OCI-LY1 (cell line): ENCODE results near the gene CRYGN.

Source experiments
- CTCF ChIP-seq: fragments of 200-600 bp; sonication (generic), shearing (Covaris generic); IDR thresholded peaks from 2 replicates; pipeline ENCODE4 v1.5.1; 2017; ENCODE audit warnings: mild to moderate bottlenecking, antibody characterized with exemption, low read length, moderate library complexity, mixed read lengths
- EZH2 ChIP-seq: fragments of 200-600 bp; sonication (generic), shearing (Covaris generic); IDR thresholded peaks from 2 replicates; pipeline ENCODE4 v1.8.0; 2017; ENCODE audit warnings: borderline replicate concordance, mixed run types, mild to moderate bottlenecking, antibody characterized with exemption, low read length, moderate library complexity, mixed read lengths

GRCh38 chr7:151388007-151388297 lies 52.0 kb downstream of the CRYGN start:
- TF ChIP-seq CTCF (no peak), EZH2 (no peak)
